Smooth muscle cell of the coronary artery (primary cell): ENCODE measurements around the gene NANOS1. TPM values are rescaled to one million over a fixed set of nuclear protein-coding genes. Genes with fewer than 3 reads are reported as not detected.

ENCODE experiments used
- total RNA-seq: library from RNA; depleted of rRNA; stranded (reverse); fragments of >200 nt; gene quantifications from 2 replicates; pipeline ENCODE4 v1.2.3, GENCODE V29; 2014; ENCODE audit warnings: low replicate concordance

The NANOS1 gene
- total RNA-seq = 0.12 and 0.75 TPM in 2 replicates

GRCh38 chr10:119029613-119030420, at the start of gene NANOS1:
NANOS1 (plus strand) TSS chr10:119029714; CDS start chr10:119029802, 88 bp downstream.

GRCh38 chr10:119080521-119081259, 51.2 kb downstream of the NANOS1 start, which contains the start of gene EIF3A:
EIF3A (minus strand) TSS chr10:119080817; CDS start chr10:119080676, 141 bp downstream.

Other genes with a start within 250 kb of the NANOS1 start
- 74.8 and 105 TPM in 2 replicates for gene EIF3A, start 51.1 kb downstream of the NANOS1 start, total RNA-seq
- gene DENND10, start 74.4 kb downstream of the NANOS1 start, total RNA-seq = 71.8 and 107 TPM in 2 replicates
- 6.9 and 8.0 TPM in 2 replicates for gene SFXN4, start 136.0 kb downstream of the NANOS1 start, total RNA-seq
- gene PRDX3, start 149.1 kb downstream of the NANOS1 start, total RNA-seq = 113 and 120 TPM in 2 replicates
- gene GRK5, start 177.9 kb downstream of the NANOS1 start, total RNA-seq = 15.8 and 21.1 TPM in 2 replicates